ENCODE results near the gene ARPC1A. TPM values are rescaled to one million over a fixed set of nuclear protein-coding genes. Genes with fewer than 3 reads are reported as not detected.

ARPC1A gene
- total and polyA plus RNA-seq, 2 of the 8 experiments (the other 6 are each of a cell fraction or from before 2014, with no cell fraction given) = 123 to 155 TPM

DNA sequence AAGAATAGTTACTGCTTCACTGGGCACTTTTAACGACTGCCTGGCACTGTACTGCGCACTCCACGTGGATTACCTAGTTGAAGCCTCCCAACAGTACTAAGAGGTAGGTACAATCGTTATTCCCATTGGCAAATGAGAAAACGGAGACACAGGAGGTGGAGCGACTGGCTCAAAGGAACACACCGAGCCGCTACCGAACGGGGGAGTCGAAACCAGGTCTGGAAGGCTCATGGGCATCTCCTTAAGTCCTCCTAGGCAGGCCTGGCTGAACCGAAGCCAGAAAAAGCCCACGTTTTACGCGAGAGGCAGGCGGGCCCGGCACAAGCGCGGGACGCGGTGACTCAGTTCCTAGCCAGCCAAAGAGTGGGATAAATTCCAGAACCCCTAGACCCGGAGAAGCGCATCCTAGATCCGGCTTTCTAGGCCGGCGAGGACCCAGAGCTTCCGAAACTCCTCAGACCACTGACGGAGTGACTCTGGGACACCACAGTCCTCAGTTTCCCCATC is 82.2 kb downstream of the ARPC1A start:
- Histone ChIP-seq H3K23ac (ENCODE audit: insufficient read length) (no peak overlapping the region), H3K23me2 (ENCODE audit: low read depth, low read length) (peaks cover 13% of the 10 kb centered on the region), H3K4me1 (replicated peaks in 1 of 4; ENCODE audit: control insufficient read depth in 3 of 4, insufficient read depth in 4 of 4, low read length in 3 of 4) (peaks cover 0 to 5% (median 3%) of the 10 kb centered on the region in 4 experiments; a peak in 2 of 7 replicates), H3K4ac (replicated peaks; ENCODE audit: insufficient read length, low read depth, low read length) (no peak overlapping the region), H3K36me3 (ENCODE audit: control insufficient read depth in 2 of 4, insufficient read depth in 4 of 4, low read length in 3 of 4) (peaks cover 16 to 45% (median 28%) of the 10 kb centered on the region in 4 experiments), H3K56ac (replicated peaks; ENCODE audit: insufficient read length, low read depth, low read length) (peak overlapping the region; percentile 12), H4K91ac (replicated peaks; ENCODE audit: insufficient read length, low read length) (peak overlapping the region; percentile 78), H3K79me1 (ENCODE audit: low read depth, low read length) (peaks cover 27% of the 10 kb centered on the region), H4K20me1 (replicated peaks in 1 of 2; ENCODE audit: control insufficient read depth in 1 of 2, insufficient read depth in 2 of 2, low read length in 2 of 2) (peaks cover 15 to 25% of the 10 kb centered on the region in 2 experiments), H4K8ac (ENCODE audit: extremely low read depth, insufficient read depth, low read length) (peak overlapping the region; percentile 4; the same call in 1 of the 2 replicates), H2AK5ac (ENCODE audit: low read depth, low read length) (peak overlapping the region; percentile 0), H2BK5ac (ENCODE audit: low read depth, low read length) (peak overlapping the region; percentile 100; the same call in 1 of the 2 replicates), H3K4me3 (ENCODE audit: extremely low read depth in 1 of 4, insufficient read depth in 2 of 4, low read depth in 3 of 4, low read length in 4 of 4) (peak overlapping the region; percentile 93 to 99 (median 97)), H2BK12ac (ENCODE audit: low read depth, low read length) (no peak overlapping the region), H3K27ac (ENCODE audit: low read depth, low read length) (peak overlapping the region; percentile 89), H2BK120ac (replicated peaks; ENCODE audit: low read depth, low read length) (no peak overlapping the region), H3K27me3 (replicated peaks in 1 of 4; ENCODE audit: control insufficient read depth in 3 of 4, extremely low read depth in 1 of 4, insufficient read depth in 3 of 4, low read length in 3 of 4) (no peaks in the 10 kb centered on the region), H2AFZ (ENCODE audit: low read length) (no peak overlapping the region), H4K5ac (ENCODE audit: insufficient read length, low read depth, low read length) (peak overlapping the region; percentile 57), H3K4me2 (ENCODE audit: insufficient read depth in 1 of 2, low read depth in 2 of 2, low read length in 2 of 2) (peak overlapping the region; percentile 74 to 87), H3K9ac (replicated peaks in 1 of 4; ENCODE audit: extremely low read depth in 1 of 4, low read depth in 3 of 4, low read length in 3 of 4) (peak overlapping the region; percentile 92 to 99 (median 92)), H2BK20ac (ENCODE audit: low read length) (no peak overlapping the region), H2BK15ac (ENCODE audit: low read length) (no peak overlapping the region; the same call in 1 of the 2 replicates), H3K9me3 (ENCODE audit: insufficient read depth in 2 of 2, low read depth in 1 of 2, low read length in 1 of 2) (no peaks in the 10 kb centered on the region), H3K18ac (ENCODE audit: extremely low read depth, low read length) (peak overlapping the region; percentile 89), H3K14ac (ENCODE audit: insufficient read length) (no peak overlapping the region), H3K79me2 (ENCODE audit: control insufficient read depth in 1 of 2, insufficient read depth in 2 of 2, low read length in 2 of 2) (peaks cover 34 to 73% of the 10 kb centered on the region in 2 experiments)
- ChIA-PET CTCF (ENCODE audit: partially characterized antibody) (interaction anchor here (0.5 to 1.5 kb wide), 9 partner anchors 8 to 536 kb away, joined by 3 to 6 read pairs (median 3); no protein-coding TSS in a partner anchor), POLR2A (ENCODE audit: partially characterized antibody) (interaction anchor here (0.9 to 8.4 kb wide), 27 partner anchors 8 to 693 kb away, joined by 3 to 150 read pairs (median 6); partner anchors contain the start of genes AP4M1, ARPC1B, ATP5MF and CPSF4)
- no peak for FAIRE-seq
- peak in 1 of 2 experiments; percentile 29; a peak in 1 of 4 replicates for TF ChIP-seq HDAC2 (IDR thresholded peaks at IDR 0.05; ENCODE audit: borderline replicate concordance in 1 of 2, low read depth in 2 of 2, low read length in 2 of 2)
- TF ChIP-seq, protein P1, sequence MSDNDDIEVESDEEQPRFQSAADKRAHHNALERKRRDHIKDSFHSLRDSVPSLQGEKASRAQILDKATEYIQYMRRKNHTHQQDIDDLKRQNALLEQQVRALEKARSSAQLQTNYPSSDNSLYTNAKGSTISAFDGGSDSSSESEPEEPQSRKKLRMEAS (IDR thresholded peaks at IDR 0.05) = peak; percentile 51; the same call in 1 of the 2 replicates
- 0 out of 2 replicates have a peak, but pooled peaks have one; percentile 46 for TF ChIP-seq KDM5A (IDR thresholded peaks at IDR 0.05; ENCODE audit: low read length)
- TF ChIP-seq EGR1 (IDR thresholded peaks at IDR 0.05; ENCODE audit: borderline replicate concordance, low read depth, low read length) = no peak
- TF ChIP-seq POLR2AphosphoS5 (IDR thresholded peaks at IDR 0.05; ENCODE audit: low read depth, low read length) = peak; percentile 22; the same call in 1 of the 2 replicates
- no peak for TF ChIP-seq JUN (IDR thresholded peaks at IDR 0.05; ENCODE audit: low read depth, low read length)
- TF ChIP-seq SIN3A (conservative IDR thresholded peaks at IDR 0.05 in 1 of 2, IDR thresholded peaks at IDR 0.05 in 1 of 2; ENCODE audit: low read depth in 1 of 2, low read length in 2 of 2) = 0 out of 4 replicates have a peak, but pooled peaks of 1 of the 2 experiments have one; percentile 40
- no peak for DNase-seq (ENCODE audit: low read depth in 1 of 2, low spot score in 2 of 2)
- WGBS, 2 experiments (ENCODE audit: extremely low coverage in 1 of 2, insufficient coverage in 1 of 2, insufficient read length in 1 of 2, insufficient replicate concordance in 2 of 2, low coverage in 1 of 2, low lambda C conversion rate in 2 of 2, missing lambda C conversion rate in 1 of 2) = 1% methylated on average over 28 of the region's 28 CpGs; no CpG with 5 or more reads in 1 of the 2 experiments
